Left ventricle myocardium inferior (tissue), 1 donor: ENCODE results near the gene RIT2. TPM values are rescaled to one million over a fixed set of nuclear protein-coding genes. Genes with fewer than 3 reads are reported as not detected.

Source experiments
- DNase-seq: peaks from one replicate; pipeline ENCODE4 v3.0.0-alpha.2; 2020
- H3K27ac ChIP-seq: fragments of 200-600 bp; replicated peaks from 2 replicates; pipeline ENCODE4 v1.8.0; 2021
- H3K27me3 ChIP-seq: fragments of 200-600 bp; 2 replicates; pipeline ENCODE4 v1.8.0; 2021; ENCODE audit warnings: low read depth
- H3K36me3 ChIP-seq: fragments of 200-600 bp; 2 replicates; pipeline ENCODE4 v1.8.0; 2021
- H3K4me1 ChIP-seq: fragments of 200-600 bp; 2 replicates; pipeline ENCODE4 v1.8.0; 2021
- H3K4me3 ChIP-seq: fragments of 200-600 bp; 2 replicates; pipeline ENCODE4 v1.8.0; 2021; ENCODE audit warnings: mild to moderate bottlenecking, moderate library complexity
- H3K9me3 ChIP-seq: fragments of 200-600 bp; replicated peaks from 2 replicates; pipeline ENCODE4 v1.8.0; 2021
- intact Hi-C: fragments of 100-400 bp; cut with micrococcal nuclease; formaldehyde crosslinking; loops from one replicate; pipeline ENCODE4 v1.11.0; 2022
- total RNA-seq: library from RNA; stranded (reverse); fragmentation: NEBNext Ultra II Directional; extraction: Animal tissue kit (Norgen Biotek cat#: 25700); gene quantifications from one replicate; pipeline ENCODE4 v1.2.1, GENCODE V29; 2021
- TF ChIP-seq, protein P1 (sequence below): fragments of 200-600 bp; IDR thresholded peaks from 2 replicates; pipeline ENCODE4 v1.8.0; 2021; ENCODE audit warnings: antibody characterized with exemption, mild to moderate bottlenecking, borderline replicate concordance
- donor health status: DM: no; HTN: yes; CAD: no; lungs with severe emphysema.

The RIT2 gene
- total RNA-seq, 1 donor from 2014 or later, result not detected

DNA sequence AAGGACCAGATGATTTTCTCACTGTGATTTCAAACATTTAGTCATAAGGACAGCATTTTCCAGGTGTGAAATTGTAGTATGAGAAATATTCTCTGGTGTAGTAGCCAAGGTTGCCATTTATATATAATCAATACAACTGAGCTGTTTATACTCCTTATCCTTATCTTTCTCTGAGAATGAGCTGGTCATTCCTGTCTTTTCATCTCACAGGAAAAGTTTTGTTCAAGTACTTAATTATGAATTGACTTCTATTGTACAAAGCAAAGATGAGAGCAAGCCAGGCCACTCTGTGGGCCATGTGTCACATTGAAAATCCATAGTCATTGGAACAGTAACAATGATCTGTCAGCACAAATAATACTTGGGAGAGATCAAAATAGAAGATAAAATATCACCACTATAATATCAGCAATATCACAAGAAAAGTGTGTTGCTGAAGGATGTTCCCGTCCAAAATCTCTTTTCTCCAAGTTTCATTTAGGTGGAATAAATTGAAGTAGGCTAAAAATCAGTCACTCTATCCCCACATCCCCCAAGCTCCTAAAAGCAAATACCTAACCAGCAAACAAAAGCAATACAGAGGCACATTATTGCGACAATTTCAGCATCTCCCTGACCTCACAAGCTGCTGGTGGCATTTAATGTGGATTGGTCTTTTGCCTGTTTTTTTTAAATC, 2.1 kb downstream of the RIT2 start:
- intact Hi-C loops, result no loop called here
- DNase-seq, result no peak
- H3K9me3 ChIP-seq, result no peaks in the 10 kb centered on the region

DNA sequence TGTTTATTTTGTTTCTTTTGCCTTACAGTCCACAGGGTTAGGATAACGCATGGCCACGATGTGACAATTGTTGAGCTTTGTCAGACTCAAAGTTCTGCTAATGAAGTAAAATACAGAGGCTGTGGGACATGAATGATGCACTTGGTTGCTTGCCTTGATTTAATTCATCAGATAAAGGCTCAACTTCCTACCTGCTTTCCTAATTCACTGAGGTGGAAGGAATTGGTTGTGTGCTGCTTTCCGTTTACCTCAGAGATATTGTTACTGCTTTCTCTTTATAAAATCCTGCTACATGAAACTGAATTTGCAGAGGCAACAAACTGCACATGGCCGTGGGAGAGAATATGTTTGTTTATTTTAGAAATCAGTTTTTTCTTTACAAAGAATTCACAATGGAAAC, 6.6 kb downstream of the RIT2 start:
- no peak for DNase-seq
- no peaks in the 10 kb centered on the region for H3K27me3 ChIP-seq
- H3K36me3 ChIP-seq, result no peaks in the 10 kb centered on the region
- no peaks in the 10 kb centered on the region for H3K4me1 ChIP-seq
- no peak overlapping the region for H3K4me3 ChIP-seq
- intact Hi-C loops, result no loop called here
- TF ChIP-seq, protein P1, sequence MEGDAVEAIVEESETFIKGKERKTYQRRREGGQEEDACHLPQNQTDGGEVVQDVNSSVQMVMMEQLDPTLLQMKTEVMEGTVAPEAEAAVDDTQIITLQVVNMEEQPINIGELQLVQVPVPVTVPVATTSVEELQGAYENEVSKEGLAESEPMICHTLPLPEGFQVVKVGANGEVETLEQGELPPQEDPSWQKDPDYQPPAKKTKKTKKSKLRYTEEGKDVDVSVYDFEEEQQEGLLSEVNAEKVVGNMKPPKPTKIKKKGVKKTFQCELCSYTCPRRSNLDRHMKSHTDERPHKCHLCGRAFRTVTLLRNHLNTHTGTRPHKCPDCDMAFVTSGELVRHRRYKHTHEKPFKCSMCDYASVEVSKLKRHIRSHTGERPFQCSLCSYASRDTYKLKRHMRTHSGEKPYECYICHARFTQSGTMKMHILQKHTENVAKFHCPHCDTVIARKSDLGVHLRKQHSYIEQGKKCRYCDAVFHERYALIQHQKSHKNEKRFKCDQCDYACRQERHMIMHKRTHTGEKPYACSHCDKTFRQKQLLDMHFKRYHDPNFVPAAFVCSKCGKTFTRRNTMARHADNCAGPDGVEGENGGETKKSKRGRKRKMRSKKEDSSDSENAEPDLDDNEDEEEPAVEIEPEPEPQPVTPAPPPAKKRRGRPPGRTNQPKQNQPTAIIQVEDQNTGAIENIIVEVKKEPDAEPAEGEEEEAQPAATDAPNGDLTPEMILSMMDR, result no peak
- no peaks in the 10 kb centered on the region for H3K9me3 ChIP-seq
- H3K27ac ChIP-seq, result no peak overlapping the region

More for the DNA sequence above, 2.1 kb downstream of the RIT2 start:
- H3K4me1 ChIP-seq, result no peaks in the 10 kb centered on the region
- H3K27me3 ChIP-seq, result peaks cover 7% of the 10 kb centered on the region
- H3K4me3 ChIP-seq, result no peak overlapping the region
- TF ChIP-seq, protein P1, result no peak
- H3K27ac ChIP-seq, result no peak overlapping the region
- no peaks in the 10 kb centered on the region for H3K36me3 ChIP-seq

DNA sequence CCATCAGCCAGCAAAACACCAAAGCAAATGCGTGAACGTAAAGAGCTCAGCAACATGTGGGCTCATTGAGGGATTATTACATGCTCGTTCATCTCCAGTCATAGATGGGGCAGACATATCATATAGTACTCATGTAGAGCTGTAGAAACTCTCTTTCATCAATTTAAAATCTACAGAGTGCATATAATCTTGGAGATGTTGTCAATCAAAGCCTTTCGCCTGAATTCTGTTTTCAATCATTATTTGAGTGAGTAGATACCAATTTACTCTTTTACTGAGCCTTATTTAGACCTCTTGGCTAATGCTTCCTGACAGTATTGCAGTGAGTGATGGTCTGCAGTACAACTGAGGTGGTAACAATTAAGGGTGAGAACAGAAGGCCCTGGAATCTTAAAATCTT, 7.0 kb downstream of the RIT2 start:
- Histone ChIP-seq H3K36me3 (no peaks in the 10 kb centered on the region), H3K27ac (no peak overlapping the region), H3K27me3 (no peaks in the 10 kb centered on the region), H3K9me3 (no peaks in the 10 kb centered on the region), H3K4me3 (no peak overlapping the region), H3K4me1 (no peaks in the 10 kb centered on the region)
- DNase-seq, result no peak
- TF ChIP-seq, protein P1, result no peak
- intact Hi-C loops, result no loop called here

DNA sequence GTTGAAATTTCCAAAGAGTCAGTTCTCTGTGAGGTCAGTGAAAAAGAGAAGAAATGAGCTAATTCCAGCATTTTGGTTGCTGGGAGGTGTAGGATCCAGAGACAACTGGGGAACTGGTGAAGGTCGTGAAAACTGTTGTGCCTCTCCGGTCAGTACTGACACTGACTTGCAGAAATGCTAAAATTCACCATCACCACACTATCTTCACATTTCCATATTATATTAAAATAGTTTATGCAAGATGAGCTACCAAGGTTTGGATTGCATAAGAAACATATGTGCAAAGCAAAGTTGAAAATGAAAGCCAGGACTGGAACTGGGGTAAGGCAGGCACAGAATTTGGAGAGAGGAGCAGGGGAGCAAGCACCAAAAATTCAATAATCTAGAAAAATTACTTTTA, 21.8 kb downstream of the RIT2 start:
- H3K9me3 ChIP-seq, result peaks cover 16% of the 10 kb centered on the region
- no peaks in the 10 kb centered on the region for H3K4me1 ChIP-seq
- H3K27me3 ChIP-seq, result no peaks in the 10 kb centered on the region
- no peaks in the 10 kb centered on the region for H3K36me3 ChIP-seq
- no peak overlapping the region for H3K4me3 ChIP-seq
- DNase-seq, result no peak
- H3K27ac ChIP-seq, result no peak overlapping the region
- TF ChIP-seq, protein P1, result no peak
- intact Hi-C loops, result no loop called here

DNA sequence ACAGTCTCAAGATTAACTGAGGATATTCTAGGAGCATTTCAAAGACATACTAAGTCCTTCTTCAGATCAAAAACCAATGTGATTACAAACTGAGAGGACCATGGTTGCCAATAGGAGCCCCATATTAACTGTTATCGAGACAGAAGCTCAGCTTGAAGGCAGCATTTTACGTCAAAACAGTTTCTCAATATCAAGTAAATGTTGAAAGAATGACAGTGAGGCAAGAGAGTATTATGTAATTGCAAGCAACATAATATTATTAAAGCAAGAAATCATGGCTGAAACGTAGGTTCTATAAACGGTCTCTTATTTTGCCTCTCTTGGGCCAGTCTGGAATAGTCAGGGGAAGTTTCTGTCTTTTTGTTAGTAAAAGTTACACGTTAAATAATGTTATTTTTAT, 22.9 kb downstream of the RIT2 start:
- Histone ChIP-seq H3K4me3 (no peak overlapping the region), H3K36me3 (no peaks in the 10 kb centered on the region), H3K4me1 (no peaks in the 10 kb centered on the region), H3K27me3 (no peaks in the 10 kb centered on the region), H3K9me3 (peaks cover 17% of the 10 kb centered on the region), H3K27ac (no peak overlapping the region)
- TF ChIP-seq, protein P1, result no peak
- intact Hi-C loops, result no loop called here
- DNase-seq, result no peak
